K562 (cell line): Measurements from ENCODE around the gene NFIC. TPM values are rescaled to one million over a fixed set of nuclear protein-coding genes. Genes with fewer than 3 reads are reported as not detected.

Experiments
- NR2C1 ChIP-seq, 2 experiments: fragments of 450-650 bp; IDR thresholded peaks; 2 replicates each; pipeline ENCODE4 v1.6.1; 2017; ENCODE audit warnings: mild to moderate bottlenecking in 2 of 2, antibody characterized with exemption in 1 of 2, inconsistent platforms in 1 of 2, missing compliant biosample characterization in 1 of 2, missing genetic modification characterization in 1 of 2
- NR2C2 ChIP-seq, 2 experiments: fragments of 200-800 bp in 1 of 2; sonication (Bioruptor generic) in 1 of 2; sonication (generic) in 1 of 2; formaldehyde crosslinking in 1 of 2; IDR thresholded peaks; 2 replicates each; pipeline versions ENCODE4 v1.6.1 to v1.8.0; 2016 to 2022; ENCODE audit warnings: mild to moderate bottlenecking in 1 of 2, missing compliant biosample characterization in 1 of 2, missing genetic modification characterization in 1 of 2, missing genetic modification reagents in 1 of 2
- RERE ChIP-seq: sonication (generic); formaldehyde crosslinking; IDR thresholded peaks from 2 replicates; pipeline ENCODE4 v1.8.0; 2023; ENCODE audit warnings: missing genetic modification reagents, mild to moderate bottlenecking, borderline replicate concordance
- SAFB2 ChIP-seq: fragments of 200-400 bp; formaldehyde crosslinking; IDR thresholded peaks from 2 replicates; pipeline ENCODE4 v1.6.1; 2018; ENCODE audit warnings: borderline replicate concordance, low read length, low read depth, moderate library complexity; ENCODE audit not compliant: severe bottlenecking
- ZNF280B ChIP-seq: fragments of 250-450 bp; sonication (Bioruptor Pico); IDR thresholded peaks from 2 replicates; pipeline ENCODE4 v1.5.1; 2021; ENCODE audit warnings: mild to moderate bottlenecking
- ZNF551 ChIP-seq: fragments of 250-450 bp; sonication (Bioruptor Pico); IDR thresholded peaks from 2 replicates; pipeline ENCODE4 v1.5.0; 2021; ENCODE audit warnings: mild to moderate bottlenecking, moderate library complexity
- polyA plus RNA-seq, 8 experiments: library from polyadenylated mRNA; depleted of rRNA in 4 of 8; stranded (reverse) in 5 of 8; unstranded in 3 of 8; fragments of >200 nt; fragmentation: Nextera tagmentation in 2 of 8; fragmentation: Illumina TruSeq in 1 of 8; extraction: Ambion mirVana in 2 of 8; extraction: Trizol in 1 of 8; gene quantifications; 2 replicates each; pipeline versions ENCODE4 v1.2.1 to v1.2.3, GENCODE V29; 2011 to 2014; ENCODE audit warnings: inconsistent platforms in 1 of 8, missing spikeins in 1 of 8
- total RNA-seq, 7 experiments: library from RNA; depleted of rRNA in 6 of 7; stranded (reverse); fragments of >200 nt in 6 of 7; fragmentation: Illumina TruSeq in 2 of 7; extraction: Trizol in 2 of 7; gene quantifications; 2 replicates each; pipeline versions ENCODE4 v1.2.1 to v1.2.3, GENCODE V29; 2011 to 2021; ENCODE audit warnings: low replicate concordance in 1 of 7

Gene NFIC
- total and polyA plus RNA-seq, 9 of the 15 experiments (the other 6 are each of a cell fraction or from before 2014, with no cell fraction given): 0.71 to 62.1 (median 6.9) TPM

GRCh38 chr19:3338541-3339181 is 27.7 kb upstream of the NFIC start (continued):
- TF ChIP-seq RERE (no peak), ZNF280B (CRISPR knock-in tag) (no peak), ZNF551 (CRISPR knock-in tag) (no peak), SAFB2 (no peak), NR2C2 (CRISPR knock-in tag; IDR thresholded peaks at IDR 0.05) (peak; percentile 95), NR2C2 (tag; IDR thresholded peaks at IDR 0.05) (peak; percentile 87), NR2C1 (IDR thresholded peaks at IDR 0.05) (peak; percentile 96), NR2C1 (tag; IDR thresholded peaks at IDR 0.05) (peak; percentile 95)
